Activated T-helper 9 cell treated with anti-CD3 and anti-CD28 coated beads, Interleukin-2, amount 50 U/mL, for 16 hours (primary cell): ENCODE measurements around the gene ATG14.
A peak's percentile ranks its signal among the peaks of the same experiment; 100 is the strongest.
"Not testable (repeated sequence)": the region's sequence is repeated elsewhere in the genome, so short reads cannot be mapped to it uniquely, and the experiment has no call there.

Source experiments
- DNase-seq: peaks from one replicate; pipeline ENCODE4 v3.0.0-alpha.2; 2020; ENCODE audit warnings: low read depth

ATG14 gene, protein sequence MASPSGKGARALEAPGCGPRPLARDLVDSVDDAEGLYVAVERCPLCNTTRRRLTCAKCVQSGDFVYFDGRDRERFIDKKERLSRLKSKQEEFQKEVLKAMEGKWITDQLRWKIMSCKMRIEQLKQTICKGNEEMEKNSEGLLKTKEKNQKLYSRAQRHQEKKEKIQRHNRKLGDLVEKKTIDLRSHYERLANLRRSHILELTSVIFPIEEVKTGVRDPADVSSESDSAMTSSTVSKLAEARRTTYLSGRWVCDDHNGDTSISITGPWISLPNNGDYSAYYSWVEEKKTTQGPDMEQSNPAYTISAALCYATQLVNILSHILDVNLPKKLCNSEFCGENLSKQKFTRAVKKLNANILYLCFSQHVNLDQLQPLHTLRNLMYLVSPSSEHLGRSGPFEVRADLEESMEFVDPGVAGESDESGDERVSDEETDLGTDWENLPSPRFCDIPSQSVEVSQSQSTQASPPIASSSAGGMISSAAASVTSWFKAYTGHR

DNA sequence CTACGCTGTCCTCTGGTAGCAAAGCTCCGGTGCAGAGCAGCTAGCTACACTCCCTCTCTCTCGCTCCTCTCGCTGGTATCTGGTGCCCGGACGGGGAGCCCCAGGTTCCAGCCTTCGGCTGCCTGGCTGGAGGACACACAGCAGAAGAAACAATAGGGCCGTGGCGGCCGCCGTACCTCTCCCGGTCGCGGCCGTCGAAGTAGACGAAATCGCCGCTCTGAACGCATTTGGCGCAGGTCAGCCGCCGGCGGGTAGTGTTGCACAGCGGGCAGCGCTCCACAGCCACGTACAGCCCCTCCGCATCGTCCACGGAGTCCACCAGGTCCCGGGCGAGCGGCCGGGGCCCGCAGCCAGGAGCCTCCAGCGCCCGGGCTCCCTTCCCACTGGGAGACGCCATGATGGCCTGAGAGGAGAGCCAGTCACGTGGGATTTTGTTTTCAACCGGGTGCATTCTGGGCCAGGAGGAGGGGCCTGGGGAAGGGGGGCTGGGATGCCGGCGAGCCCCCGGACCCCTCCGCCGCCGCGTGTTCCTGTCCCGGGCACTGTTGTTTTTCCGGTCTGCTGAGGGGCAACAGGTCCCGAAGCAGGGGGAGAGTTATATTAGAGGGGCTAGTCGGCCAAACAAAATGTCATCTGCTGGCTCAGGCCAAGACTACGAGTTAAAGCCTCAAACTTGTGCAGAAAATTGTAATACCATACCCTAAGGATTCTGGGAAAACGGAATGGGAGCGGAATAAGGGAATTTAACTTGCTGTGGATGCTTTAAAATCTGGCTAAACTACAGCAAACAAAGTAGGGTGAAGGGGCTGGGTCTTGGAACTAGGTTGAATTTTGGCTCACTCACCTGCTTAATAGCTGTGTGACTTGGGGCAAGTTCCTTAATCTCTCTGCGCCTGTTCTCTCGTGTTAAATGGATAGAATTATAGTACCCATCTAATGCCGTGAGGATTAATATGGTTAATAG, at the start of gene ATG14:
Gene ATG14 (minus strand): TSS at position 405 of the 964 bp plus-strand sequence. CDS start 8 bp downstream, at position 397.
- DNase-seq: peak; percentile 68

DNA sequence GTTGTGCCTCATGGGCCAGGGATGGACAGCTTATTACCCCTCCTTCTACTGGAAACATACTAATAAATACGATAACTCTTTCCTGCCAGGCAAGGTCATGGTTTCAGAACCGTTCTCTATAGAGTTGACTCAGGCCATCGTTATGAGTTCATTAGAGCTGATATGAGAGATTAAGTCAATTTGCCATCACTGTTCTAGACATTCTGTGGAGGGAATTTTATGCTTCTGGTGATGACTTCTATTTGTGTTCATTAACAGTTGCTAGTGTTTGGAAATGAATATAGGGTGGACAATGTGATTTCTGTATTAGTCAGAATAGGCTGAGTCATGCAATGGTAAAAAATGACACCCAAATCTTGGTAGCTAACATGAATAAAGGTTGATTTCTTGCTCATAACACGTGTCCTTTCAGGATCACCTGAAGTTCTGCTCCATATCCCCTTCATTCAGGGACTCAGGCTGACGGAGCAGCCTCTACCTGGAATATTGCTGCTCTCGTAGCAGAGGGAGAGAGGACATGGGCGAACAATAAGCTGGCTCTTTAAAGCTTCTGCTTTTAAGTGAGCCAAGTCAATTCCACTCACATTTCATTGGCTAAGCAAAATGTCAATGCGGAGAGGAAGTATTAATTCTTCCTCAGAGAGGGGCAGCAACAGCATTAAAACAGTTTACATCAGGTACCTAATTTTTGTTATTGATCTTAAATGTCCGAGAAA, 47.3 kb upstream of the ATG14 start:
- DNase-seq: no peak

GRCh38 chr14:55457496-55457895, 45.9 kb upstream of the ATG14 start:
- no peak for DNase-seq

DNA sequence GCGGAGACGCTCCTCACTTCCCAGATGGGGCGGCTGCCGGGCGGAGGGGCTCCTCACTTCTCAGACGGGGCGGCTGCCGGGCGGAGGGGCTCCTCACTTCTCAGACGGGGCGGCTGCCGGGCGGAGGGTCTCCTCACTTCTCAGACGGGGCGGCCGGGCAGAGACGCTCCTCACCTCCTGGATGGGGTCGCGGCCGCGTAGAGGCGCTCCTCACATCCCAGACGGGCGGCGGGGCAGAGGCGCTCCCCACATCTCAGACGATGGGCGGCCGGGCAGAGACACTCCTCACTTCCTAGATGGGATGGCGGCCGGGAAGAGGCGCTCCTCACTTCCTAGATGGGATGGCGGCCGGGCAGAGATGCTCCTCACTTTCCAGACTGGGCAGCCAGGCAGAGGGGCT, 44.8 kb upstream of the ATG14 start:
- not testable (repeated sequence) for DNase-seq

GRCh38 chr14:55454264-55455002, 42.8 kb upstream of the ATG14 start:
- no peak for DNase-seq

GRCh38 chr14:55451950-55452349, 40.3 kb upstream of the ATG14 start:
- DNase-seq: no peak

- no peak for DNase-seq
Observed at GRCh38 chr14:55451398-55451797, 39.8 kb upstream of the ATG14 start.

GRCh38 chr14:55450987-55451386, 39.4 kb upstream of the ATG14 start:
- no peak for DNase-seq

DNA sequence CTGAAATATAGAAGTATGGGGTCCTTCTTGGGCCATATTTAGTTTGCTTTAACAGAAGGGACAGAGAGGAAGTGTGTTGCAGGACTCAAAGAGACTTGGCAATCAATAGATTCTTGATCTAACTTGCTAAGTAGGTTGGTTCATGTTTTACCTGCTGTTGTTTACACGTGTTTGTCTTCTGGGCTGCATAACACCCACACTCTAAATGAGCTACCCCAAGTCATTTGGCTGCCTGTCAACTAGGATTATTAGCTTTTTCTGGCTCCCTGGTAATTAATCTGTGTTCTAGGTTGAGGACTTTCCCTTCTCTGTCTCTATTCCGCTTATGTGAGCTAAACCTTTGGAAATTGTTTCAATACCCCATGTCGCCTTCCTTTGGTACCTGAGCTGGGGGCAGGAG, 38.9 kb upstream of the ATG14 start:
- DNase-seq: no peak

DNA sequence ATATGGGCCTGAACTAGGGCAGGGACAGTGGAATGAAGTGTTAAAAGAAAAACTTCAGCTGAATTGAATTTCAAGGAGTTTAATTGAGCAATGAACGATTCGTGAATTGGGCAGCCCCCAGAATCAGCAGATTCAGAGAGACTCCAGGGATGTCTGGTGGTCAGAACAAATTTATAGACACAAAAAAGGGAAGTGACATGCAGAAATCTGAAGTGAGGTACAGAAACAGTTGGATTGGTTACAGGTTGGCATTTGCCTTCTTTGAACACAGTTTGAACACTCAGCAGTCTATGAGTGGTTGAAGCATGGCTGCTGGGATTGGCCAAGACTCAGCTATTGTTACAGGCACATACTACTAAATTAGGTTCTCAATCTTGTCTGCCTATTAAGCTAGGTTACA, 38.5 kb upstream of the ATG14 start:
- no peak for DNase-seq

DNA sequence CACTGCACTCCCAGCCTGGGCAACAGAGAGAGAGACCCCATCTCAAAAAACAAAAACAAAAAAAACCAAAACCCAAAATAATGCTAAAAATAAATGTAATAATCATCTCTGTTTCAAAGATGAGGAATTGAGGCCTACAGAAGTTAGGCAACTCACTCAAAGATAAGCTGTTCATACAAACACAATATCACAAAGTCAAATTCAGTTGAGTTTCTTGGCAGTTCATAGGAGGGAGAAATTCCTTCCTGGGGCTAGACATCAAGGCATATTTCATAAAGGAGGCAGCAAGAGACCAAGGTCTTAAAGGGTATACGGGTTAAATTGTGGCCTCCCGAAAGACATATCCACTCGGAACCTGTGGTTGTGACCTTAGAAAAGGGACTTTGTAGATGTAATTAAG, 37.5 kb upstream of the ATG14 start:
- no peak for DNase-seq

DNA sequence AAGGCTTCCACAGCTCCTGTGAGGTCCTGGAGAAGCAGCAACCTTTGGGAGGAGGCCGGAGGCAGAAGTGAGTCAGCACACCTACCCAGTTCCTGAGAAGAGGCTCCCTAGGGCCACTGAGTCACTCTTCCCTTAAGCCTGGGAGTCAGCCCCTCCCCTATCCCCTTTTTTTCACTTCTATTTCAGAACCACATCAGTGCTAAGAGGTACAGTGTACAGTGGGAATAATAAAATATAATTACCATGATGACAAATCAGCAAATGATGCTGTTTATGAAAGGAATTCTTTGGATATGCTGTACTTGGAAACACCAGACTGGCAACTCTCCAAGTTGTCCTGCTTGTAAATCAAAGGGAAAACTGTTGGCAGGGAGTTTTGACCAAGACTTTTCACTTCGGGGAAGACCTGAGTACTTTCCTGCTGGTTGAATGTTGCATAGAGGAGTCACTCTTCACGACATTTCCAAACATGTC, 36.5 kb upstream of the ATG14 start:
- no peak for DNase-seq

- DNase-seq: no peak
Observed at GRCh38 chr14:55446833-55447232, 35.2 kb upstream of the ATG14 start.

DNA sequence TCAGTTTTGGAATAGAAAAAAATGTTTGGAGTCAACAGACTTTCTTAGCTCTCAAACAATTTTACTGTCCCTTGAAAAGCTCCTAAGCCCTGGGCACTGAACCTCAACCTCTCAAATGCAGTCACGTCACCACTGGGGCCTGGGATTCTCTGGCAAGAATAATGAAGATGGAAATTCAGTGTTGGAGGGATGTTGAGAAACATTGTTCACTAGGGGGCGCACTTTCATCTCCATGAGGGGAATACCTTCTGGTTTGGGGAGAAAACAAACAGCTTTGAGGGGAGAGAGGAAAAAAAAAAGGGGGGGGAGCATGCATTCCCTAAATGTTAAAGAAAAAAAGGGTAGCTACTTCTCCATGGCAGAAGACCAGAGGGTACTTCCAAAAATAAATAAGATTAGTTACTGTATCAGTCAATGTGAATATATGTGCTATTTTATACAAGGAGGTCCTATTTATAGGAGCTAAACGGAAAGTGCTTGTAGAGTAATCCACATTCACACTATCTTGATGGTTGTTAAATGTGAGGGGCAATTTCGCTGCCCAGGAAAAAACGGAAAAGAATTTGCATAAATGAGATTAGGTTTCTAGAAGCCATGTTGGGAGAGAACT, 34.6 kb upstream of the ATG14 start:
- peak; percentile 18 for DNase-seq

DNA sequence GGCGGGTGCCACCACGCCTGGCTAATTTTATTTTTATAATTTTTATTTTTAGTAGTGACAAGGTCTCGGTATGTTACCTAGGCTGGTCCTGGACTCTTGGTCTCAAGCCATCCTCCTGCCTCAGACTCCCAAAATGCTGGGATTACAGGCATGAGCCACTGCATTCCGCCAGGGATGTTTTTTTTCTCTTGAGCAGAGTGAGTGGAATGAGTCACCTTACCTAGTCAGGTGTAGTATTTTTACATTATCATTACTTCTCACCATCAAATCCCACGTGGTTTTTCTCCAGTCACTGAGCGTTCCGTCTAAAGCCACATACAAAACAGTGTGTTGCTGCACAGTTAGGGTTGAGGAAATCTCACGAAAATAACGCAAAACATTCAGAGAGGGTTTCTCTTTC, 29.7 kb upstream of the ATG14 start:
- DNase-seq: no peak

DNA sequence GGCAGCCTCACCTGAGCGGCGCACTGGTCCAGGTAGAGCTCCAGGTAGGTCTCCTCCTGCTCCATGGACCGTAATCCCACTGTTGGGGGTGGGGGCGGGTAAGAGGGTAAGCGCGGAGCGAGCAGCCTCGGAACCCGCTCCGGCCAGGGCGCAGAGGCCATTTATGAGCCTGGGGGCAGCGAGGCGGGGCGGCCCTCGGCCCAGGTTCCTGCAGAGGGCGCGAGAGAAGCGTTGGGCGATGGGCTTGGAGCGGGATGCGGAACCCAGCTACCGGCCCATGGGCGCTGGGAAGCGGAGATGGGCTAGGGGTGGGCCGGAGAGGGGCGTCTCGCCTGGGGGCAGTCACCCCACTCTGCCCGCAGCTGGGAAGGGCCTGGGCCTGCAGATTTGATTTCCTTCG, 28.8 kb upstream of the ATG14 start, which contains the start of gene TBPL2:
Gene TBPL2 (minus strand): TSS at position 232 of the 400 bp plus-strand sequence. CDS start 167 bp downstream, at position 65.
- DNase-seq: no peak

DNA sequence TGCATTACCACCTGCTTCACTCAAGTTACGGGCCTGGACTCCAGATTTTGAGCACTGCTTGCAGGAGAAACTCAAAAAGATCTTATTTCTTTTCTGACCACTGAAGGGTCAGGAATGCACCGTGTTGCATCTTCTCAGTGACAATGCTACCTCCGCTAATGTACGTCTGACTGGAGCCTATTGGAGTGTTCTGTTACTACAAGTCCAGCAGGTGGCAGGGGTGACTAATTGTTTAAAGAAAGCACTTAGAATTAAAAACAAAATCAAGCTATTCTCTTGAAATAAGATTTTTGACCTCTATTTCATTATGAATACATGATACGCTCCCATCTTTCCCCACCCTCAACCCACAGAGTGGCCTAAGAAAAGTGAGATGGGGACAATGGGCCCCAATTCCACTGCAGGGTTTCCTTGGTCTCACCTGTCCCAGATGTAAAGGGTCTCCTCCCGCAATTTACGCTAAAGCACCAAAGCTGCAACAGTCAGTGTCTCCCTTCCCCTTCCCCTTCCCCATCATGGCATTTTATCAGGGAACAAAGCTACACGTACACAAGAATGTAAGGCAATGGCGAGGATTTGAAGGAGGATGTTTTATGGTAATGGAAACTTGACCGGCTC, 26.5 kb upstream of the ATG14 start:
- DNase-seq: no peak

DNA sequence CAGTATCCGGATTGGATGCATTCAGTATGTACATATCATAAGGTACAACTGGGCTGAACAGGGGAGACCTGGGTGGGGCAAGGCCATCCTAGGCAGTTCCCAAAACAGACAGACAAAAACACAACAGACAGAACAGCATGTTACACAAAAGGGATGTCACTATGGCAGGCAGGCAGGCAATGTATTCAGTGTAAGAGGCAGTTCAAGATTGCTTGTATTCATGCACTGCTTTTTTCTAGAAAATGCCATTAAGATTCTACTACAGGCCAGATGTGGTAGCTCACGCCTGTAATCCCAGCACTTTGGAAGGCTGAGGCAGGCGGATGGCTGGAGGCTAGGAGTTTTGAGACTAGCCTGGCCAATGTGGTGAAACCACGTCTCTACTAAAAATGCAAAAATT, 25.3 kb upstream of the ATG14 start:
- DNase-seq: no peak

DNA sequence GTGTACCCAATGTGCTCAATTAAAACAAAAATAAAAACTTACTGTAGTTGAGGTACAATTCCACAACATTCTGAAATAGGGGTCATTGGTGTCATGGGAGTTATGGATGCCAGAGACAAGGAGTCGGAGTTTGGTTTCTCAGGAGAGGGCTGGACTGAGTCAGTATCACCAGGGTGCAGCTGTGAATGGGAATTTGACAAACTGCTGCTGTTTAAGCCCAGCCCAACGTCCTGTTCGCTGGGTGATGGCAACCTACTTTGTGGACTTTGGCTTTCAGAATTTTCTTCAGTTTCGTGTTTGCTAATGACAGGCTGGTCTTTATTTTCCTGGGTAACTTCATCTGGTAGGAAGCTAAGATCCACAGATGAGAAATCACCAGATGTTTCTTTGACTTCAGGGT, 24.9 kb upstream of the ATG14 start:
- DNase-seq: no peak

DNA sequence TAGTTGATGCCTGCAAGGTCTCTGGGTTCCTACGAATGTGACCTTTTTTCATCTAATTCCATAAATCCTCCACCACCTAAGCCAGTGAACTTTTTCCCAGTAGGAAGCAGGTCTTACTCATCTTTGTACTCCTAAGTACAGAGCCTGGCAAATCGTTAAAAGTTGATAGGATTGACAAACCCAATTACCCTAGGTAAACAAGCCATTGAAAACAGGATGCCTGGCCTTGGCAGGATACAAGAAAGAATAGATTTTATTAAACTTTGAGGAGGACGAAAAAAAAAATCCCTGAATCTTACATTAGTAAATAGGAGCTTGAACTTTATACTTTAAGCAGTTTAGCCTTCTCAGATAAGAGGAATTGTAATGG, 23.2 kb upstream of the ATG14 start:
- no peak for DNase-seq
